SK-N-MC (cell line): Measurements from ENCODE around the gene OR5T3.
"Not testable (repeated sequence)": the region's sequence is repeated elsewhere in the genome, so short reads cannot be mapped to it uniquely, and the experiment has no call there.

ENCODE experiments used
- DNase-seq: peaks from one replicate; pipeline ENCODE4 v3.0.0-alpha.2; 2011; ENCODE audit warnings: low read depth, low spot score
- H3K27ac ChIP-seq: fragments of 200-600 bp; sonication (generic); 2 replicates; pipeline ENCODE4 v1.5.1; 2016; ENCODE audit warnings: mixed run types
- H3K36me3 ChIP-seq: fragments of 200-600 bp; sonication (generic); 2 replicates; pipeline ENCODE4 v1.6.1; 2017; ENCODE audit warnings: antibody characterized with exemption, low read length, mixed read lengths; ENCODE audit not compliant: insufficient read depth
- H3K4me3 ChIP-seq: fragments of 200-600 bp; sonication (generic); 2 replicates; pipeline ENCODE4 v1.5.1; 2016
- H3K9ac ChIP-seq: fragments of 200-600 bp; sonication (generic); 2 replicates; pipeline ENCODE4 v1.8.0; 2017; ENCODE audit warnings: mixed run types, mixed read lengths; ENCODE audit not compliant: insufficient read length
- H3K9me3 ChIP-seq: fragments of 200-600 bp; sonication (generic); 2 replicates; pipeline ENCODE4 v1.6.1; 2017; ENCODE audit warnings: low read depth, mild to moderate bottlenecking, antibody characterized with exemption, low read length, moderate library complexity, mixed read lengths
- EZH2 ChIP-seq: fragments of 200-600 bp; sonication (generic); IDR thresholded peaks from one replicate; pipeline ENCODE4 v1.6.1; 2017; ENCODE audit warnings: antibody characterized with exemption
- FOXP2 ChIP-seq: optimal IDR thresholded peaks from 2 replicates; pipeline ENCODE3; 2011; ENCODE audit warnings: mild to moderate bottlenecking, moderate library complexity; ENCODE audit not compliant: insufficient read depth; ENCODE audit errors: extremely low read length, control extremely low read depth
- POLR2AphosphoS5 ChIP-seq: IDR thresholded peaks from 2 replicates; pipeline ENCODE4 v1.6.1; 2012; ENCODE audit warnings: mild to moderate bottlenecking, low read depth, low read length, borderline replicate concordance

The OR5T3 gene

GRCh38 chr11:56251954-56252353 is at the start of gene OR5T3:
Gene OR5T3, plus strand, starts transcription at chr11:56252254. Its CDS starts 0 bp downstream, at chr11:56252254.
- no peaks in the 10 kb centered on the region for H3K9me3 ChIP-seq
- no peak within 1 kb of the TSS for H3K27ac ChIP-seq
- H3K4me3 ChIP-seq: no peak within 1 kb of the TSS
- TF ChIP-seq EZH2: no peak
- TF ChIP-seq POLR2AphosphoS5: no peak
- no peak for TF ChIP-seq FOXP2
- DNase-seq: no peak
- H3K36me3 ChIP-seq: no peaks in the 10 kb centered on the region
- no peak within 1 kb of the TSS for H3K9ac ChIP-seq

- H3K9ac ChIP-seq: no peak overlapping the region
- no peak overlapping the region for H3K4me3 ChIP-seq
- H3K27ac ChIP-seq: no peak overlapping the region
- TF ChIP-seq POLR2AphosphoS5 (no peak), EZH2 (no peak), FOXP2 (no peak)
- H3K36me3 ChIP-seq: no peaks in the 10 kb centered on the region
- no peaks in the 10 kb centered on the region for H3K9me3 ChIP-seq
- DNase-seq: no peak
Measured at GRCh38 chr11:56207790-56208189, 44.3 kb upstream of the OR5T3 start.

- Histone ChIP-seq H3K9ac (no peak overlapping the region), H3K9me3 (no peaks in the 10 kb centered on the region), H3K36me3 (no peaks in the 10 kb centered on the region), H3K4me3 (no peak overlapping the region), H3K27ac (no peak overlapping the region)
- no peak for DNase-seq
- no peak for TF ChIP-seq FOXP2
- no peak for TF ChIP-seq EZH2
- TF ChIP-seq POLR2AphosphoS5: no peak
Measured at GRCh38 chr11:56214537-56214936, 37.5 kb upstream of the OR5T3 start.

- not testable (repeated sequence) for H3K36me3 ChIP-seq, DNase-seq, H3K9ac ChIP-seq, H3K9me3 ChIP-seq, H3K27ac ChIP-seq
- peak overlapping the region; percentile 31; the same call in 1 of the 2 replicates for H3K4me3 ChIP-seq
Measured at GRCh38 chr11:56219735-56220134, 32.3 kb upstream of the OR5T3 start.

- Histone ChIP-seq H3K36me3 (no peaks in the 10 kb centered on the region), H3K9ac (no peak within 1 kb of the TSS), H3K4me3 (no peak within 1 kb of the TSS), H3K9me3 (no peaks in the 10 kb centered on the region), H3K27ac (no peak within 1 kb of the TSS)
- TF ChIP-seq EZH2: no peak
- TF ChIP-seq FOXP2: no peak
- no peak for TF ChIP-seq POLR2AphosphoS5
- no peak for DNase-seq
Measured at GRCh38 chr11:56234155-56234554, 17.9 kb upstream of the OR5T3 start, which contains the start of gene OR5T2. Gene OR5T2, minus strand, starts transcription at chr11:56234255. Its CDS starts 1,193 bp downstream, at chr11:56233062.

GRCh38 chr11:56271092-56271491 is 19.0 kb downstream of the OR5T3 start:
- Histone ChIP-seq H3K27ac (no peak overlapping the region), H3K4me3 (no peak overlapping the region), H3K9ac (no peak overlapping the region), H3K9me3 (no peaks in the 10 kb centered on the region), H3K36me3 (no peaks in the 10 kb centered on the region)
- TF ChIP-seq EZH2 (no peak), FOXP2 (no peak), POLR2AphosphoS5 (no peak)
- no peak for DNase-seq

GRCh38 chr11:56273854-56274253 is 21.8 kb downstream of the OR5T3 start, which contains the start of gene OR5T1:
Gene OR5T1, plus strand, starts transcription at chr11:56274154. Its CDS starts 1,485 bp downstream, at chr11:56275639.
- TF ChIP-seq EZH2: no peak
- no peak for TF ChIP-seq FOXP2
- no peak for TF ChIP-seq POLR2AphosphoS5
- H3K4me3 ChIP-seq: no peak within 1 kb of the TSS
- H3K27ac ChIP-seq: no peak within 1 kb of the TSS
- no peak within 1 kb of the TSS for H3K9ac ChIP-seq
- H3K9me3 ChIP-seq: no peaks in the 10 kb centered on the region
- no peaks in the 10 kb centered on the region for H3K36me3 ChIP-seq
- no peak for DNase-seq

GRCh38 chr11:56292154-56292553 is 40.1 kb downstream of the OR5T3 start, which contains the start of gene OR8H1:
Gene OR8H1, minus strand, starts transcription at chr11:56292254. Its CDS starts 1,192 bp downstream, at chr11:56291062.
- TF ChIP-seq EZH2 (no peak), POLR2AphosphoS5 (no peak), FOXP2 (no peak)
- H3K36me3 ChIP-seq: no peaks in the 10 kb centered on the region

GRCh38 chr11:56296898-56297297 is 44.8 kb downstream of the OR5T3 start:
- DNase-seq: no peak
- Histone ChIP-seq H3K9me3 (no peaks in the 10 kb centered on the region), H3K27ac (no peak overlapping the region), H3K36me3 (no peaks in the 10 kb centered on the region), H3K9ac (no peak overlapping the region), H3K4me3 (no peak overlapping the region)
- no peak for TF ChIP-seq FOXP2
- no peak for TF ChIP-seq EZH2
- no peak for TF ChIP-seq POLR2AphosphoS5

More at GRCh38 chr11:56292154-56292553, 40.1 kb downstream of the OR5T3 start, which contains the start of gene OR8H1:
- H3K9ac ChIP-seq: no peak within 1 kb of the TSS
- DNase-seq: no peak
- H3K4me3 ChIP-seq: no peak within 1 kb of the TSS
- no peaks in the 10 kb centered on the region for H3K9me3 ChIP-seq
- H3K27ac ChIP-seq: no peak within 1 kb of the TSS
